ENCODE results near the gene MARK3. TPM values are rescaled to one million over a fixed set of nuclear protein-coding genes. Genes with fewer than 3 reads are reported as not detected.

MARK3 gene
- total RNA-seq, 4 donors from 2014 or later, result 61.7 to 115 (median 76.2) TPM

DNA sequence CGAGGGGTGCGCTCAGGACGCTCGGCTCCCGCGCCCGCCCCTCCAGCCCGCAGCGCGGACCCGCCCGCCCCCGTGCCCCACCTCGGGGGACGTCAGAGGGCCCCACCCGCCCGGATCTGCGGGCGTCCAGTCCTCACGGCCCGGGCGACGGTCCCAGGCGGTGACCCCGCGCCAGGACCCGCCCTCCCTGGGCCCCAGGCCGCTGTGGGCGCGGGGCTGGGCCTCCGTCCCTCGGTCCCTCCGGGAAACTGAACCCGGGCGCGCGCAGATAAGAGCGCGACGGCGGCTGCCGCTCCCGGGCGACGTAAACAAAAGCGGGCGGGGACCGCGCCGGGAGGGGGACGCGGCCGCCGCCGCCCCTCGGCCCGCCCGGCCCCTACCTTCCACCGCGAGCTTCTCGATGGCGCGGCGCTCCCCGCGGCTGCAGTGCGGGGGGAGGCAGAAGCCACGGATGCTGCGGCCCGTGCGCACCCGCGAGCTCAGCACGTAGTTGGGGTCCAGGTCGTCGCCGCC lies 136.3 kb downstream of the MARK3 start:
- TF ChIP-seq, protein P1, sequence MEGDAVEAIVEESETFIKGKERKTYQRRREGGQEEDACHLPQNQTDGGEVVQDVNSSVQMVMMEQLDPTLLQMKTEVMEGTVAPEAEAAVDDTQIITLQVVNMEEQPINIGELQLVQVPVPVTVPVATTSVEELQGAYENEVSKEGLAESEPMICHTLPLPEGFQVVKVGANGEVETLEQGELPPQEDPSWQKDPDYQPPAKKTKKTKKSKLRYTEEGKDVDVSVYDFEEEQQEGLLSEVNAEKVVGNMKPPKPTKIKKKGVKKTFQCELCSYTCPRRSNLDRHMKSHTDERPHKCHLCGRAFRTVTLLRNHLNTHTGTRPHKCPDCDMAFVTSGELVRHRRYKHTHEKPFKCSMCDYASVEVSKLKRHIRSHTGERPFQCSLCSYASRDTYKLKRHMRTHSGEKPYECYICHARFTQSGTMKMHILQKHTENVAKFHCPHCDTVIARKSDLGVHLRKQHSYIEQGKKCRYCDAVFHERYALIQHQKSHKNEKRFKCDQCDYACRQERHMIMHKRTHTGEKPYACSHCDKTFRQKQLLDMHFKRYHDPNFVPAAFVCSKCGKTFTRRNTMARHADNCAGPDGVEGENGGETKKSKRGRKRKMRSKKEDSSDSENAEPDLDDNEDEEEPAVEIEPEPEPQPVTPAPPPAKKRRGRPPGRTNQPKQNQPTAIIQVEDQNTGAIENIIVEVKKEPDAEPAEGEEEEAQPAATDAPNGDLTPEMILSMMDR (IDR thresholded peaks at IDR 0.05; ENCODE audit: low read depth), result no peak

DNA sequence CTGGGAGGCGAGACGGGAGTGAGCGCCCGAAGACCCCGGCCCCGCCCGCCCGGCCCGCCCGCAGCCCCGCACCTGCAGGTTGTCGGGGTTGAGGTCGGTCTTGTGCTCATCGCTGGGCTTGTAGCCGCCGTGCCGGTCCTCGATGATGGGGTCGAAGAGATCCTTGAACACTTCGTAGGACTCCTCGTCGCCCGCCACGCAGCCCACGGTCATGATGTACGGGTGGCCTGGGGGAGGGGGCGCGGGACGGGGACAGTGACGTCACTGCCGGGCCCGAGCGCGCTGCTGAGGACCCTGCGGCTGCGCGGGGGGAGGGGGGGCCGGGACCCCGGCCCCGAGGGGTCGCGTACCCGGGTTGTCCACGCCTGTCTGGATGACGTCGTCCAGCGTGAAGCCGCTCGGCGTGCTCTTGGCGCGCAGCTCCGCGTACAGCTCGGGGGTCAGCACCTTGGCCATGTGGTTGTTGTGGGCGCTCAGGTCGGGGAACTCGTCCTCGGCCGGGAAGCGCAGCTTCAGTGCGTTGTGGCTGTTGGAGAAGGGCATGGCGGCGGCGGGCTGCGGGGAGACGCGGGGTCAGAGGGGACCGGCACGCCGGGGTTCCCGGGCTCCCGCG lies 136.8 kb downstream of the MARK3 start:
- TF ChIP-seq, protein P1 (IDR thresholded peaks at IDR 0.05; ENCODE audit: low read depth), result no peak

DNA sequence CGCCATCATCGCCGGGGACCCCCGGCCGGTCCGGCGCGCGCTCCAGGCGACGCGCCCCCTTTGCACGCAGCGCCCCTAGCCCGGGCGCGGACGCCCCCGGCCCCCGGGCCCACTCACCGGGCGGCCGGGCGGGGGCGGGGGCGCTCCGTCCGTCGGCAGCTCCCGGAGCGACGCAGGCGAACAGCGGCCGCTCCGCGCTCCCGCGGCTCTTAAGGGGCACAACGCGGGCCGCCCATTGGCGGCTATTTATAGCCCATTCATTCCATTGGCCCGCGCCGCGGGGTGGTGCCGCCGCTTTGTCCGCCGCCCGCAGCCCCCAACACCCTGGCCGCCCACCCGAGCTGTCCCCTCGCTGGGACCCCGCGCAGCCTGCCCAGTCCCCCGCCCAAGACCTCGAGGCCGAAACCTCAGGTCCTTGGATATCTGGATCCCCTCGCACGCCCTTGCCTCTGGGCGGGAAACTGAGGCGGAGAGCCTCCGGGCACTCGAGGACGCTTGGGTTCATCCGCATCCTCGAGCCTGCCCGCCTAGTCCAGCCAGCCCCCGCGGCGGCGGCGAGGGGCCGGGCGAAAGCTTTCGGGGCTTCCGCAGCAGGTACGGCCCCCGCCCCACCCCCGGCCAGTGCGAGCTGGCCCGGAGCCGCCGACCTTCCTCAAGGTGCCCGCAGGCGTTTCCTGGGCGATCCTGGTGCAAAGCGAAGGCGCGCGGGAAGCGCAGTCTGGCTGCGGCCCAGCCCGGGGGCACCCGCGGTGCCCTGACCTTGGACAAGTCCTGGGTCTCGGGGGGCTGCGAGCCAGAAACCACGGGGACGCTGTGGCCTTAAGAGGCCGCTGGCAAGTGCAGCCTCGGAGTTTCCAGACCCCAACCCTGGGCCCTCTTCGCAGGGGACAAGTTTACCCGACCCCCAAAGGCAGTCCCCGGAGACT lies 137.7 kb downstream of the MARK3 start, which contains the start of gene CKB:
Gene CKB, minus strand, starts transcription at position 182 of the 926 bp plus-strand sequence. CDS start 337 bp downstream, outside the sequence.
- TF ChIP-seq, protein P1 (IDR thresholded peaks at IDR 0.05; ENCODE audit: low read depth), result no peak

DNA sequence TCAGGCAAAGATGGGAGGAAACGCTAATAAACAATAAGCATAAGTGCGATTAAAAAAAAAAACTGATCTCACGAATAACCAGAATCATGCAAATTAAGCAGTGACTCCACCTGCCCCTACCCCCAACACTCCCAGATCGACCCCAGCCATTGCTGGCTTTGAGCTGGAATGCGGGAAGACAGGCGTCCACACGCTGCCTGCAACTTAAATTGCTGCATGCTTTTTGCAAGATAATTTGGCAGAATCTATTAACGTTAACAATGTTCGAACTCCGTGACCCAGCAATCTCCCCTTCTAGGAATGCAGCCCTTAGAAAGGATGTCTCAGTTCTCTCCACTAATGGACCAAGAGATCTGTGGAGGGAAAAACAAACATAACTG lies 138.3 kb downstream of the MARK3 start:
- TF ChIP-seq, protein P1 (IDR thresholded peaks at IDR 0.05; ENCODE audit: low read depth), result no peak

DNA sequence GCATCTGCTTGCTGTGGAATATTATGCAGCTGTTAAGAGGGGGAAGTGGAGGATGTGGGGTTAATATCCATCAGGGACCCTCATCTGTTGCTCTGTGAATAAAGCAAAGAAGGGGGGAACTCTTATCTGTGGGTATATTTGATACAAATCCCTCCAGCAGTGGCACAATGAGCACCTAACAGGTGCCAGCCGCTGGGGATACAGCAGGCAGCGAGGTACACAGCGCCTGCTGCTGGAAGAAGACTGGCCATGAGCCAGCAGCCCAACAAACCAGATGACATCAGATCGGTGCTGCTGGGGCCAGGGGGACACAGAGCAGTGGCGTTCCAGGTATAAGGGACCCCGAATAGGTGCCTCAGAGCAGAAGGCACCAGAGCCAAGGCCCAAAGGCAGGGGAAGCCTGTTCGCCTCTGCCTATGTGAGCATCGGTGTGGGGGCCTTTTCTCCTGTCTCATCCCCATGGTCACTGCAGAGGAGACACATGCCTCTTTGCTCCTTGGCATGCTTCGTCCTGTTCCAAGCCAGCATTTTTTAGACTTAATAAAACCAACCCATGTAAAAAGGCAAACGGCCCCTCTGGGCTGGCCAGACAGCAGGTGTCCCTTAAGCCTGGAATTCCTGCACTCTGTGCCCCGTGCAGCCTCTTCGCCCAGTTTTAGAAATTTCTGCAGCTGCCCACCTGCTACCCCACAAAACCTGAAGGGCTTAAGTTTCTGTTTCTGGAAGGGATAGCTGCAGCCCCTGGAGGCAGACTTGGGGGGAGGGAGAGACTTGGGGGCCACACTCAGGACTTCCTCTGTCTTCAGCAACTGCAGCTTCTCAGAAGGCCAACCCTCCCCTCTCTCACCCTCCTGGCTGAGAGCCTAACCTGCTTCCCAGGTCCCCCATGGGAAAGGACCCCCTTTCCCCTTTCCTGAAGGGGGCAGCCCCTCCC lies 139.1 kb downstream of the MARK3 start:
- TF ChIP-seq, protein P1 (IDR thresholded peaks at IDR 0.05; ENCODE audit: low read depth), result no peak

DNA sequence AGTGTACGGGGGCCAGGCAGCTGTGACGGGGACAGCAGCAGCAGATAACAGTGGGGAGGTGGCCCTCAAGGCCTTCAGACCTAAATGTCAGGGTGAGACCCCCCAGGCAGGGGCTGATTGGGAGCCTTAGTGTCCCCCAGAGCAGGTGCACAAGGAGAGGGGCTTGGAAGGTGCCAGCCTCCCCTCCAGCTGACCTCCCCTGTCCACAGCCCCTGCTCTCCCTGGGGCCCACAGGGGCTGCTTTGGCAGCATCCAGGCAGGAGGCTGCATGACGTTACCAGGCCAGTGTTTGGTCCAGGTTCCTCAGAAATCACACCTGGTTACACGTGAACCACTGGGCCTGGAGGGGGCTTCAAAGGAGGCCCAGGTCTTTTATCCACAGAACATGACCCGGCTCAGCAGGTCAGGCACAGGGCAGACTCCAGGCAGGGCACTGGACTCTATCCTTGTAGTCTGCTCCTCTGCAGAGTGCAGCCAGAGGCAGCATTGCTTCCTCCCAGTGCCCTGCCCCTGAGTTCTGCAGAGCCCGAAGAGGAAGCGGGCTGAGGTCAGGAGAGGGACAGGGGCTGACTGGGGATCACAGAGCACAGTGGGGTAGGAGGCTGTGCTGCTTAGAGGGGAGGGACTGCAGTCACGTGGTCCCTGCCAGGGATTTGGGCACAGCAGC lies 141.2 kb downstream of the MARK3 start:
- TF ChIP-seq, protein P1 (IDR thresholded peaks at IDR 0.05; ENCODE audit: low read depth), result no peak
